GM21528 (cell line): Measurements from ENCODE around the gene CD52.

Source experiments
- ATAC-seq: cut with Tn5 transposase; IDR thresholded peaks from one replicate; pipeline ENCODE4 v1.9.1; 2021; ENCODE audit warnings: mild to moderate bottlenecking, moderate library complexity; ENCODE audit not compliant: unreplicated experiment, low FRiP score

CD52 gene

DNA sequence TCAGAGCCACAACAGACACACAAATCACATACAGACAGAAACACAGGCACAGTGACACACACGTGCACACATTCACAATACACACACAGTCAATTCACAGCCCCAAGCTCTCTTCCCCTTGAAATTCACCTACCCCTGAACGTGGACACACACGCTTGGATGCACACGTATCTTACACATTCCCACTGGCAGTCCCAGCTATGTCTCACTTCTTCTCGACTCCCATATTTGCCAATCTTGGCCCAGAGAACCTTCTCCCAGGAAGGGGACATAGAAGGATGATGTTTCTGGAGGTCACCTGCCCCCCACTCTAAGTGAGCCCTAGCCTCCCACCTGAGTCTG lies 34.6 kb downstream of the CD52 start:
- no peak for ATAC-seq

DNA sequence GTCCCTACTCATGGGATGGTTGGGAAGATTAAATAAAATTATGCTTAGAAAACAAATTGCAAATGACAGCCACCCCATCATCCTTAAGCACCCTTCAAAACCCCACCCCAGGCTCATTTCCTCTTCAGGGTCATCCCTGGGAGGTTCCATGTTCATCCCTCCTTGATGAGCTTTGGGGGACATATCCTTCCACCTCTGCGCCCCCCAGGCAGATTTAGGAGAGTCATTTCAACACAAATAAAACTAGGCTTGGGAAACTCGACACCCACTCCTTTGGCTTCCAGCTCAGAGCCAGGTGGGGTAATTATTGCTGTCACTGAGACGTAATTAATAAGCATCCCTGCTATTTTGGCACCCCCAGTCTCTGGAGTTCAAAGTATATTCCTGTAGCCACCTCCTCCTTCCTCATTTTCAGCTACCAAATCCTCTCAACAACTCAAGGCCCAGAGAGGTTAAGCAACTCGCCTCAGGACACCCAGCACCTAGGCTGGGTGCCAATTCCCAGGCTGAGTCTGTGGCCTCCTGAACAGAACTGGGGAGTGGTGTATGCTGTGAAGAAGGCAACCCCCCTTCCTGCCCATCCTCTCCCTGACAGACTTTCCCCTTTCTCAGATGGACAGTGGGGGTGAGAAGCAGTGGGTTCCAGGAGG lies 35.6 kb downstream of the CD52 start:
- ATAC-seq: no peak

DNA sequence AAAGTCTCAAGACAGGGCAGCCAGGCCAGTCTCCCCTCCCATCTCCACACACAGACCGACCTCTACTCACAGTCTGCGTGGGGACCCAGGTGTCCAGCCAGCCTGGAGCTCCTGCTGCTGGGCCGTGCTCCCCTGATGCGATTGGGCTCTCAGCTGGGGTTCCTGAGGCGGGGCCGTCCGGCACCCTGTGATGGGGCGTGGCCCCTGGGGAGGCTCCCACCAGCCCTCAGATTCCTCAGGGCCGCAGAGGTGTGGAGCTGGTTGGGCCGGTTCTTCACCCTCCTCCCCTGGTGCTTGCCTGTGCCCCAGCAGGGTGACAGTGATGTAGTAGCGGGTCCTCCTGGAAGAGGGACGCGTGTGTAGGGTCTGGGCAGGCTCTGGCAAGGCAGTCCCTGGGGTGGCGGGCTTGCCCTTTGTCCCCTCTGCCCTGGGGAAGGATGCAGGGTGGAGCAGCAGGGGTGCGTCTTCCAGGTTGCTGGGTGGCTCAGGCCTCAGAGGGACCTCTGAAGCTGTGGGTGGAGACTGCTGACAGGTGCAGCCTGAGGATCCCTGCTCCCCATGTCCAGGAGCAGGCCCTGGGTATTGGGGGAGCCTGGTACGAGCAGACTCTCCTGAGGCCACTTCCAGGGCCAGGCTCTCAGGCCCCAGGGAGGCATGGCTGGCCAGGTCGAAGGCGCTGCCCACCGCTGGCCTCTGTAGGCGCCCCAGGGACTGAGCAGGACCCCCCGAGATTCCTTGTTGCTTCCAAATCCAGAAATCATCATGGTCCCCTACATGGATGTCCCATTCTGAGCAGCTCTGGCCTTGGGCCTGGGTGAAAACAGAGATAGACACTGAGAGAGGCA lies 36.4 kb downstream of the CD52 start, which contains the start of gene CRYBG2:
CRYBG2 (minus strand) TSS at position 155 of the 845 bp plus-strand sequence. CDS start 7,473 bp downstream, outside the sequence.
- no peak for ATAC-seq

DNA sequence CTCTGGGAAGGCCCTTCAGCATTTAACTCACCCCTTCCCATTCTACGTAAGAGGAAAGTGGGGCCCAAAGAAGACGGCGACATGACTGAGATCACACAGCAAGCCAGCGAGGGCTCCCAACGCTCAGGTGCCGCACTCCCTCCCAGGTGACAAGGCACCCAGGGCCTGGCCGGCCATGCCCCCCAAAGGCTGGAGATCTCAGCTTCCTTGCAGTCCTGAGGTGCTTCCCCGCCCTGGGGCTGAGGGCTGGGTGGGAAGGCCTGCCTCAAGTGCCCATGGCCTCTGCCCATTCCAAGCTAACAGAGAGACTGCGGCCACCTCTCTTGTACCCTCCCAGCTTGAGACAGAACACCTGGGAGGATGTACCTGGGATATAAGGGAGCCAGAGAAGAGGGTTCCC lies 37.2 kb downstream of the CD52 start:
- no peak for ATAC-seq

DNA sequence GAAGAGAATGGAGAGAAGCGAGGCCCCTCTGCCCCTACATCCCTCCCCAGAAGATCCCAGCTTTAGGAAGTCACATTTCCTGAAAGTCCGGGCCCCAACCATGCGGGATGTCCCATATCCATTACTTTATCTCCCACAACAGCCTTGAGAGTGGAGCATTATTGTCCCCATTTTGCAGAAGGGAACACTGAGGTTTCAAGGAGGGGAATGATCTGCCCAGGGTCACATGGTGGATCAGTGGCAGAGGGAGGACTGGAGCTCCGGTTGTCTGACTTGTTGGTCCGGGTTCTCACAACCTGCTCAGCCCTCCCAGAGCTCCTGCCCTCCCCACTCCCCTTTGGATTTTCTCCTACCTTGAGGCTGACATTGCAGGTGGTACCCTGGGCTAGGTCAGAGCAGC lies 38.3 kb downstream of the CD52 start:
- no peak for ATAC-seq

DNA sequence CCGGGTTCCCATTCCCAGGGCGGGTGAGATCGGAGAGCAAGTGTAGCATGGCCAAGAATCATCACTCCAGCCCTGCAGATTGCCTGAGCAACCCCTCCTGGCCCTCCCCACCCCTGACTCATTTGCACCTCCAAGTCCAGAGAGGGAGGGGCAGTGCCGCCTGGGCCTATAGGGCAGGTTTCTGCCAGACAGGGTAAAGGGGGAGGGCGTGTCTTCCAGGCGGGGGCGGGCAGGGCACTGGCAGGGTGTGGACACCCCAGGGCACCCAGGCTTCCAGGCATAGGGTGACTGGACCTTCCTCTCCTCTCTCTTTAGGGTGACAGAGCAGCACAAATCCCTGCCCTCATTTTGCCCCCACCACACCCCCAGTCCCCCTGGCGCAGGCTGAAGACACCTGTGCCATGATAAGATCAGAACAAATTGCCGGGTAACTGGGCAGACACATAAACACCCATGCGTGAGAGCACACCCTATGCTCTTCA lies 39.4 kb downstream of the CD52 start:
- no peak for ATAC-seq

DNA sequence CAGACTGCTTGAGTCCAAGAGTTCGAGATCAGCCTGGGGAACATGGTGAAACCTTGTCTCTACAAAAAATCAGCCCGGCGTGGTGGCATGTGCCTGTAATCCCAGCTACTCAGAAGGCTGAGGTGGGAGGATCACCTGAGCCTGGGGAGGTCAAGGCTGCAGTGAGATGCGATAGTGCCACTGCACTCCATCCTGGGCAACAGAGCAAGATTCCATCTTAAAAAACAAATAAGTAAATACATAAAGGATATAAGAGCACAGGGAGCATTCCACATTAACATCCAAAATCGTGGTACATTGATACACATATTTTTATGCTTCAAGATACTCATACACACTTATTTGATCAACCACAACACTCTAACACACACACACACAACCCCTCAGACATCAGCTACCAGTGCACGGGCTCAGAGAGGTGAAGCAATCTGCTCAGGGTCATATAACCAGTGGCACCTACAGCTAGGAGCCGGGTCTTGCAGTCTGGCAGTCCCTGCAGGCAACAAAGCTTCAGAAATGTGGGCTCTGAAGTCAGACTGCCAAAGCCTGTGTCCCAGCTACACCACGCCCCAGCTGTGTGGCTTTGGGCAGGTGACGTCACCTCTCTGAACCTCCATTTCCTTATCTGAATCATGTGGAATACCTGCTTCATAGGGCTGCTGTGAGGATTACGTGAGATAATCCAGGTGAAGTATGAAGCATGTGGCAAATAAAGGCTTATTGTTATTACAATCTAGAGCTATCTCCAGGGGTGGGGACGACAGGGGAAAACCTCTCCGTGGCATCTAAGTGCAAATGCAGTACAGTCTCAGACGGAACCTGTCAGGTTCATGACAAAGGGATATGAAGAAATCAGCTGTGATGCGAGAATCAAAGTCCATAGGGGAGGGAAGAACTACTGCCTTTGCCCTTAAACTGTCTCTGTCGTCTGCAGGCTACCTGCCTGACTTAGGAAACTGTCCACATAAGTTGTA lies 40.9 kb downstream of the CD52 start:
- ATAC-seq: no peak

DNA sequence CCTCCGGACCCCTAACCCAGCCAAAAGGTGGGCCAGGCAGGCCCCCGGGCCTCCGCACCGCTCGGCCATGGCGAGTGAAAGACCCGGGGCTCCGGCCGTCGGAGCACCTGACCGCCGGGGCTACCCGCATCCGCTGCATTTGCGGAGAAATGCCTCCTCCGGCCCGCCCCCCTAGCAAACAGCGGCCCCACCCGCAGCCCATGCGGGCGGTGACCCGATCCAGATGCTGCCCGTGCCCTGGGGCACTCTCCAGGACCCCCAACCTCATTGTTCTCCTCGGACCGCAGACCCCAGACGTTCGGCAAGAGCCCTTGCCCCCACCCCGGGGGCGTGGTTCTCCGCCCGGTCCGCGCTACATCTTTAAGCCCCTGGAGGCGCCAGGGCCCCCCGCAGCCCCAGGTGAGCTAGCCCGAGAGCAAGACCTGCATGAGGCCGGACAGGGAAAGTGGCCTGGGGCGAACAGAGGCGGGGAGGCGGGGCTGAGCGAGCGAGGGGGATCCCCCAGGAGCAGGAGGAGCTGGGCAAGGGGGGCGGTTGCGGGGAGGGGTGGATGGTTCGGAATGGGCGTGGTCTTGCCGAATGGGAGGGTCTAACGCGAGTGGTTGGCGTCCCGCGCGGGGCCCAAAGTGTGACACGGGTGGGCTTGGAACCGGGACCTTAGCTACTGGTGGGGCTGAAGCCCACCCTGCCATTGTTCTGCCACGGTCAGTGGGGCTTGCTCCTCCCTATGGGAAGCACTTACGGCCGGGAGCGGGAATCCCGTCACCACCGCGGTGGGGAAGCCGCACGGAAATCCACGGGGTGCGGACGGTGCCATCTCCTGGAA lies 42.4 kb downstream of the CD52 start:
- no peak for ATAC-seq

DNA sequence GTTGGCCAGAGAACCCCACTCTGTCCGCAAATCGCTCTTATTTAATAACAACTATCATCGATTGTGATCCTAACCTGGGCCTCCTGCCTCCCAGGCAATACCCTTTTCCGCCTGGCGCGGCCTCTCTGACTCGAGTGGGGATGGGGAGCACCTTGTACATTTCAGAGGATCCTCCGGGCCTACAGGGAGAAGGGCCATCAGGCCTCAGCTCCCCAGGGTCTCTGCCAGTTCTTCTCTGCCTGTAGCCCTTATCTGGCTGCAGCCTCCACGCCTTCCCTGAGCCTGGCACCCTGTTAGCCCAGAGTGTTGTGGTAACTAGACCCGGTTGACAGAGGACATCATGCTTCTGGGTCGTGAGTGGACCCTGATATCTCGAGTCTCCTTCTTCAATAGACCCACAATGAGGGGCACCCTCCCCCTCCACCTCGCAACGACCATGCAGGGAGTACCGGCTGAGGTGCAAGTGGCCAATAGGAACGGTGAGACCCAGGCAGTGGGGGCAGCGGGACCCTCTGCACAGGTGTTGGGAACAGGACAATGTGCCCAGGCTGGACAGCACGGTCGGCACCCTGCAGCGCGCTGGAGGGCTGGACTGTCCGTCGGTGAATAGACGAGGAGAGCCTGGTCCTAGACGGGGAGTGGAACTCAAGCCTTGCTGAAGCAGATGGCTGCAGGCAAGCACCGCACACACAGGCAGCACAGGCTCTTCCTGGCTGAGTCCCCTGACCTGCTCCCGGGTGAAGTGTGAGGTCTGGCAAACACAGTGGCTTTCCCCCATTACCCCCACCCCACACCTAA lies 43.2 kb downstream of the CD52 start:
- no peak for ATAC-seq

DNA sequence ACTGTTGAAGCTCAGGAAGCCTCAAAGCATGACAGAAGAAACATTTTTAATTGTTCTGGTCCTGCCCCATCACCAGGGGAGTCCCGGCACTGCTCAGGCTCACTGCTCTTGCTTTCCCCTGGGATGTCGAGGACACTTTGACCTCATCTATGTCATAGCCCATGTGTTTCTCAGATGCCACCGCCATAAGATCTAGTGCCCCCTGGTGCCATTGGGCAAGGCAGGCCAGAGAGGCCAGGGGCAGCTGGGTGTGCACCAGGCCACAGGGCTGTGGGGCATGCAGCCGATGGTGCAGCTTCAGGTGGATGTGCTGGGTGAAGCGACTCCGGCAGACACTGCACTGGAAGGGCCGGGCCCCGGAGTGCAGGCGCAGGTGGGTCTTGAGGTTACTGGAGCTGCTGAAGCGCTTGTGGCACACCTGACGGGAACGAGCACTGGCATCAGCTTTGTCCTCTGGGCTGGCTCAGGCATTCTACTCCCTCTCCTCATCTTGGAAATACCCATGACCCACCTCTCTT lies 43.9 kb downstream of the CD52 start:
- no peak for ATAC-seq

DNA sequence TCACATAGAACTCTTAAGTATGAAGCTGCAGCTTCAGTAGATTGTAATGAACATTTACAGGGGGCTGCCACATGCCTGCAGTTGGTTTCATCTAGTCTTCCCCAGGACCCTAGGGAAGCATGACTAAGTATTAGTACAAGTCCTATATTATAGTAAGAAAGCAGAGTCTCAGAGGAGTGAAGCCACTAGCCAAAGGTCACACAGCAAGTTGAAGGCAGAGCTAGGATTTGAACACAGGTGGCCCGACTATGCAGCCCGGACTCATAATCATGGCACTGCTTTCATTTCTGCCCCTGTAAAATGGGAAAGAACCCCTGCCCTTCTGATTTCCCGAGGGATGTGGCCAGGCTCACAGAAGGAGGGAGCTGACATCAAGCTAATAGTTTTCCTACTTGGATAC lies 44.6 kb downstream of the CD52 start:
- no peak for ATAC-seq

DNA sequence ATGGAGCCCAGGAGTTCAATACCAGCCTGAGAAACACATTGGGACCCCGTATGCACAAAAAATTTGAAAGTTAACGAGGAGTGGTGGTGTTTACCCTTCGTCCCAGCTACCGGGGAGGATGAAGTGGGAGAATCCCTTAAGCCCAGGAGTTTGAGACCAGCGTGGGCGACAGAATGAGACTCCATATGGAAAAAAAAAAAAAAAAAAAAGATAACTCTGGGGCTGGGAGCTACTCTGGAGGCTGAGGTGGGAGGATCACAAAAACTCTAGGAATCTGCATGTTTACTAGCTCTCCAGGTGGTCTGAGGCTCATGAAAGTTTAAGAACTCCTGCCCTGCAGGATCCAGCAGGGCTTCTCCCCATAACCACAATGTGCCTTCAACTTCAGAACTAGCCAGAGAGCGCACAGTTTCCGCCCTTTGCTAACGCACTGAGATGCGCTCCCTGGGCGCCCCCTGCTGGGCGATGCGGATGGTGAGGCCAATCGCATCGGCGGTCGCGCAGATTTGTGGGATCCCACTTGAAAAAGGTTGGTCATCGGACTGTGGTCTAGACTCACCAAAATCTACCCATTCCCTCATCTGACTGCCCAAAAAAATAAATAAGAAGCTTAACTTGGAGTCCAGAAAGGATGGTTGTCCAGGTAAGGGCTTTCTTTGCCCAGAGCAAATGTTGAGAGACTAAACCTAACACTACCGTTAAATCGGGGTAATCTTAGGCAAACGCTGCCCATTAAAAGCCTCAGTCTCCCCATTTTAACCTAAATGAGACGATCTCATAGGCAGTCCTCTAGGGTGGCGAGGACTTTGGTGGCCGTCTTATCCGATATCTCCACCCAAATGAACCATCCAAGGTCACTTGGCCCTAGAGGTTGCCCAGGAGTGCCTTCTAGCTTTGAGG lies 46.0 kb downstream of the CD52 start:
- ATAC-seq: no peak

DNA sequence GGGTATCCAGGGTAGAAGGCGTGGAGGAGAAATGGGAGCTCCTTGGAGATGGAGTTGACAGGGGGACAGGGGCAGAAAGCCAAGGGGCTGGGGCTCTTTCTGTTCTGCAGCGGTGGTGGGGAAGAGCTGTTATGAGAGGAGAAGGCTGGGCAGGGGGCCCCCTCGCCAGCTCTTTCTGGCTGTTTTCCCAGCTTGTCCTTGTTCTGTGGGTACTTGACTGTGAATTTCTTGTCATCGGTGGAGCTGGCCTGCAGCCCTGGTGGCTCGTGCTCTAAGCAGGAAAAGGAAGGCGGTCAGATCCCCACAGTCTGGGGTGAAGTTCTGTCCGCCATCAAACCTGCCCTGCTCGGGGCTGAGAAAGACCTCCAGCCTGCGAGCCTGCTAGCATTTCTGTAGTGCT lies 47.2 kb downstream of the CD52 start:
- no peak for ATAC-seq

DNA sequence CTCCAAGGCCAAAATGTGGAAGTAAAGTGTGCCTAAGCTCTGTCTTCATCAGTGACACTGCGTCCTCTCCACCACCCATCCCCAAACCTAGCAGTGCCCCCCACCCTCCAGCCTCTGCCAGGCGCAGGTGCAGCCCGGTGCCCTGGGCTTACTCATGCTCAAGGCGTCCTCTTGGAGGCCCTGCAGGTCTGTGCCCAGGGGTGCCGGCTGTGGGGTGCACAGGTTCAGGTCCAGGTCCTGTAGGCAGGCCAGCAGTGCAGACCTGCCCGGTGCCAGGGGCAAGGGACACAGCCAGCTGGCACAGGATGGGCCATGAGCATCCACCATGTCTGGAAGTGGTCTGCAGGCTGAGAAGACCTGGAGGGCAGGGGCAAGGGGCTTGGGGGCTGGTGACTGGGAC lies 49.7 kb downstream of the CD52 start:
- no peak for ATAC-seq

DNA sequence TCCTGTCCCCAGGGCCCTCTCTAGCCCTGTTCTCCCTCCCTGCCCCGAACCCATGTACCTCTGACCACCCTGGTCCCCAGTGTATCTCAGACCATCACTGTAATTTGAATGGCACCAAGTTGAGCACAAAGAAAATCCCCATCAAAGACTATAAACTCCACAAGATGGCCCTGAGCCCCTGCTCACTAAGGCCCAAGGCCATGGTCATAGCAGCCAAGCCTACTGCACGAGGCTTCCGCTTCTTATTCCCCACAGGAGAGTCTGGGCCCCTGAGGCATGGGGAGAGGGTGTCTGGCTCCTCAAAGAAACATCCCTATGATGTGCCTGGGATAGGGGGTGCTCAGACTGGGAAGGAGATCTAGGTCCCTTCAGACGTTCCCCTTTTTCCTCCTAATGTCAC lies 50.2 kb downstream of the CD52 start:
- ATAC-seq: no peak

DNA sequence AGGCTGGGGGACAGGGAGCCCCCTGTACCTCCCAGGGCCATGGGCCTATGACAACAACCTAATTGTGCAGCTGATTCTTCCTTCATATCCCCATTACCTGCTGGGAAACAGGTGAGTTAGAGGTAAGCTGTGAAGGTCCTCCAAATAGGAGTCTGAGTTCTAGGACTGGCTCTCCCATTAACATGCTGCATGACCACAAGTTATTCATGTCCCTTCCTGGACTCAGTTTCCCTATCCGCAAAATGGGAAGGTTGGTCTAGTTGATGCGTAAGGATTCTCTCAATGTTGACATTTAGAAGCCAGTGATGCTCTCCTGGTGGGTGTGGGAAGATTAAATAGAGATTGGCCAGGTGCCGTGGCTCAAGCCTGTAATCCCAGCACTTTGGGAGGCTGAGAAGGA lies 50.7 kb downstream of the CD52 start:
- ATAC-seq: no peak
